ENCODE data around the gene ANXA2. TPM values are rescaled to one million over a fixed set of nuclear protein-coding genes. Genes with fewer than 3 reads are reported as not detected.
A peak's percentile ranks its signal among the peaks of the same experiment; 100 is the strongest.

The ANXA2 gene
- total and polyA plus RNA-seq, 2 experiments from 2014 or later = 4,692 to 6,052 TPM

DNA sequence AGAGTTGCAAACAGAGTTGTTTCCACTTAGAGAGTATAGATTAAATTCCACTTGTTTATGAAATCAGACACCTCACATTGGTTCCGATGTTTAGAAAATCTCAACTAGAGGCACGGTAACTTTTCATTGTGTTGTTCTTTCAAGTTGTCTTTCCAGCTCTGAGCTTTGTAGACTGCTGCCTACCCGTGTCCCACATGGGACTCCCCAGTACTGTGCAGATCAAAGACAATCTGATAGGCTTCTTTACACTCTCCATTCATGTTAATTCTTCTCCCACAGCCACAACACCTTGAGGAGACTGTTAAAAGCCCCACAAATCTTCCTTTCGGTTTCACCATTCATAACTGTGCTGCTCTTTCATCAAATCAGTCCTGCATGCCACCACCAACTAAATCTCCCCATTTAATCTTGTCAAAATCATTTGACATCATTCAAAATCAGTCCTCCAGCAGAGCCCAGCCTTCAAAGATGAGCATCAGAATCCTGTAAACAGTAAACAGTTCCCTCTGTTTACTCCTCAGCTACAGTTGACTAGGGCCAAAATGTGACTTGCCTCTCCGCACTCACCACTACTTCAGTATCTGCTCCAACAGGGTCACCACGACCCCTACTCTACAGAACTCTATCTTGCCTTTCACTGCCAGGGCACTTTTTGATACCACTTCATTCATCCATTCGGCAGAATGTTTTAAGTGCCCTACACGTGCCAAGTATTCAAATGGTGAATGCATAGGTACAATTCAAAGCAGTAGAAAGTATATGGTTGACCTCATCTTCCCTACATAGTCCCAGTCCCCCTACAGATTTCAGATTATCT is 8.3 kb downstream of the ANXA2 start:
- WGBS, 2 experiments (ENCODE audit: low coverage in 1 of 2, low lambda C conversion rate in 2 of 2, missing lambda C conversion rate in 2 of 2) = 4% methylated on average over 8 of the region's 8 CpGs
- H3K4me3 ChIP-seq = peak overlapping the region; percentile 95
- peaks cover 89% of the 10 kb centered on the region for H3K4me1 ChIP-seq (ENCODE audit: insufficient read depth)
- TF ChIP-seq EZH2 (IDR thresholded peaks at IDR 0.05; ENCODE audit: insufficient read depth, poor library complexity, severe bottlenecking) = no peak
- TF ChIP-seq EZH2phosphoT487 (IDR thresholded peaks at IDR 0.05; ENCODE audit: insufficient read depth, low read depth) = no peak
- no peaks in the 10 kb centered on the region for H3K27me3 ChIP-seq (replicated peaks; ENCODE audit: insufficient read depth)
- H3K9me2 ChIP-seq (ENCODE audit: insufficient read depth) = no peaks in the 10 kb centered on the region
- peak overlapping the region; percentile 100 for H3K4me2 ChIP-seq (ENCODE audit: unreplicated experiment)
- peaks cover 43% of the 10 kb centered on the region for H4K20me1 ChIP-seq (ENCODE audit: insufficient read depth)
- peaks cover 93% of the 10 kb centered on the region for H3F3A ChIP-seq (ENCODE audit: insufficient read depth)
- no peak overlapping the region for H2AFZ ChIP-seq
- no peaks in the 10 kb centered on the region for H3K9me3 ChIP-seq (ENCODE audit: low read depth)
- H3K27ac ChIP-seq = peak overlapping the region; percentile 100
- peak; percentile 45 for DNase-seq
- in situ Hi-C loops (cut with MboI) = no loop called here
- H3K9ac ChIP-seq = peak overlapping the region; percentile 99
- peaks cover 59% of the 10 kb centered on the region for H3K36me3 ChIP-seq (ENCODE audit: low read depth)
- peaks cover 99% of the 10 kb centered on the region for H3K79me2 ChIP-seq (ENCODE audit: insufficient read depth)

DNA sequence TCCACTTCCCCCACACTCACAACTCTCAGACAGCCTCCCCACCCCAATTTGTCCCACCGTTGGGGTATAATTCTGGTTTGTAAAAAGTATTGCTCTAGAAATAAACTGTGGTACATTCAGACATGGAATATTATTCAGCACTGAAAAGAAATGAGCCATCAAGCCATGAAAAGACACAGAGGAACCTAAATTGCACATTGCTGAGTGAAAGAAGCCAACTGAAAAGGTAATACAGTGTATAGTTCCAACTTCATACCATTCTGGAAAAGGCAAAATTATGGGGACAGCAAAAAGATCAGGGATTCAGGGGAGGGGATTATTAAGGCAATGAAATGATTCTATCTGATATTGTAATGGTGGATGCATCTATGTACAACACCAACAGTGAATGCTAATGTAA is 10.5 kb downstream of the ANXA2 start:
- H2AFZ ChIP-seq = no peak overlapping the region
- no peaks in the 10 kb centered on the region for H3K27me3 ChIP-seq (replicated peaks; ENCODE audit: insufficient read depth)
- H3K4me1 ChIP-seq (ENCODE audit: insufficient read depth) = peaks cover 99% of the 10 kb centered on the region
- H3F3A ChIP-seq (ENCODE audit: insufficient read depth) = peaks cover 99% of the 10 kb centered on the region
- peaks cover 67% of the 10 kb centered on the region for H3K36me3 ChIP-seq (ENCODE audit: low read depth)
- peaks cover 100% of the 10 kb centered on the region for H3K79me2 ChIP-seq (ENCODE audit: insufficient read depth)
- peak overlapping the region; percentile 99 for H3K9ac ChIP-seq
- WGBS, 2 experiments (ENCODE audit: low coverage in 1 of 2, low lambda C conversion rate in 2 of 2, missing lambda C conversion rate in 2 of 2) = 93 to 100% methylated on average over 1 of the region's 1 CpG
- H3K4me3 ChIP-seq = peak overlapping the region; percentile 45
- in situ Hi-C loops (cut with MboI) = no loop called here
- peak; percentile 1 for DNase-seq
- no peaks in the 10 kb centered on the region for H3K9me3 ChIP-seq (ENCODE audit: low read depth)
- H3K27ac ChIP-seq = peak overlapping the region; percentile 100
- peaks cover 51% of the 10 kb centered on the region for H4K20me1 ChIP-seq (ENCODE audit: insufficient read depth)
- peak overlapping the region; percentile 62 for H3K4me2 ChIP-seq (ENCODE audit: unreplicated experiment)
- H3K9me2 ChIP-seq (ENCODE audit: insufficient read depth) = no peaks in the 10 kb centered on the region
- TF ChIP-seq EZH2 (IDR thresholded peaks at IDR 0.05; ENCODE audit: insufficient read depth, poor library complexity, severe bottlenecking) (no peak), EZH2phosphoT487 (IDR thresholded peaks at IDR 0.05; ENCODE audit: insufficient read depth, low read depth) (no peak)

GRCh38 chr15:60386615-60387014 is 11.2 kb downstream of the ANXA2 start:
- H3K4me3 ChIP-seq = peak overlapping the region; percentile 45
- no peaks in the 10 kb centered on the region for H3K27me3 ChIP-seq (replicated peaks; ENCODE audit: insufficient read depth)
- H3K9ac ChIP-seq = peak overlapping the region; percentile 99
- H3K79me2 ChIP-seq (ENCODE audit: insufficient read depth) = peaks cover 100% of the 10 kb centered on the region
- peaks cover 51% of the 10 kb centered on the region for H4K20me1 ChIP-seq (ENCODE audit: insufficient read depth)
- H3K36me3 ChIP-seq (ENCODE audit: low read depth) = peaks cover 62% of the 10 kb centered on the region
- in situ Hi-C loops (cut with MboI) = no loop called here
- H3K4me2 ChIP-seq (ENCODE audit: unreplicated experiment) = peak overlapping the region; percentile 62
- H3F3A ChIP-seq (ENCODE audit: insufficient read depth) = peaks cover 99% of the 10 kb centered on the region
- H2AFZ ChIP-seq = no peak overlapping the region
- DNase-seq = no peak
- TF ChIP-seq EZH2 (IDR thresholded peaks at IDR 0.05; ENCODE audit: insufficient read depth, poor library complexity, severe bottlenecking) = no peak
- no peak for TF ChIP-seq EZH2phosphoT487 (IDR thresholded peaks at IDR 0.05; ENCODE audit: insufficient read depth, low read depth)
- H3K27ac ChIP-seq = peak overlapping the region; percentile 100
- no peaks in the 10 kb centered on the region for H3K9me2 ChIP-seq (ENCODE audit: insufficient read depth)
- H3K9me3 ChIP-seq (ENCODE audit: low read depth) = no peaks in the 10 kb centered on the region
- H3K4me1 ChIP-seq (ENCODE audit: insufficient read depth) = peaks cover 99% of the 10 kb centered on the region
- 30 to 31% methylated on average over 4 of the region's 4 CpGs for WGBS, 2 experiments (ENCODE audit: low coverage in 1 of 2, low lambda C conversion rate in 2 of 2, missing lambda C conversion rate in 2 of 2)

GRCh38 chr15:60385620-60386552 is 11.9 kb downstream of the ANXA2 start:
- no peaks in the 10 kb centered on the region for H3K9me3 ChIP-seq (ENCODE audit: low read depth)
- in situ Hi-C loops (cut with MboI) = no loop called here
- peaks cover 66% of the 10 kb centered on the region for H3K36me3 ChIP-seq (ENCODE audit: low read depth)
- peaks cover 100% of the 10 kb centered on the region for H3K4me1 ChIP-seq (ENCODE audit: insufficient read depth)
- peaks cover 100% of the 10 kb centered on the region for H3K79me2 ChIP-seq (ENCODE audit: insufficient read depth)
- H3F3A ChIP-seq (ENCODE audit: insufficient read depth) = peaks cover 99% of the 10 kb centered on the region
- H2AFZ ChIP-seq = no peak overlapping the region
- WGBS, 2 experiments (ENCODE audit: low coverage in 1 of 2, low lambda C conversion rate in 2 of 2, missing lambda C conversion rate in 2 of 2) = 44 to 46% methylated on average over 7 of the region's 7 CpGs
- H3K27ac ChIP-seq = peak overlapping the region; percentile 100
- no peaks in the 10 kb centered on the region for H3K9me2 ChIP-seq (ENCODE audit: insufficient read depth)
- peak overlapping the region; percentile 62 for H3K4me2 ChIP-seq (ENCODE audit: unreplicated experiment)
- H3K27me3 ChIP-seq (replicated peaks; ENCODE audit: insufficient read depth) = no peaks in the 10 kb centered on the region
- peak overlapping the region; percentile 99 for H3K9ac ChIP-seq
- peak; percentile 56 for DNase-seq
- no peak for TF ChIP-seq EZH2 (IDR thresholded peaks at IDR 0.05; ENCODE audit: insufficient read depth, poor library complexity, severe bottlenecking)
- TF ChIP-seq EZH2phosphoT487 (IDR thresholded peaks at IDR 0.05; ENCODE audit: insufficient read depth, low read depth) = no peak
- H4K20me1 ChIP-seq (ENCODE audit: insufficient read depth) = peaks cover 51% of the 10 kb centered on the region
- H3K4me3 ChIP-seq = peak overlapping the region; percentile 45

Data from GM23248 (cell line).